ENCODE measurements around the gene LYL1. TPM values are rescaled to one million over a fixed set of nuclear protein-coding genes. Genes with fewer than 3 reads are reported as not detected.

LYL1 gene
- total RNA-seq, 1 experiment from 2014 or later, result 0.34 TPM

- DNase-seq (ENCODE audit: low read depth), result no peak
Observed at GRCh38 chr19:13129384-13129783, 26.7 kb upstream of the LYL1 start.

DNA sequence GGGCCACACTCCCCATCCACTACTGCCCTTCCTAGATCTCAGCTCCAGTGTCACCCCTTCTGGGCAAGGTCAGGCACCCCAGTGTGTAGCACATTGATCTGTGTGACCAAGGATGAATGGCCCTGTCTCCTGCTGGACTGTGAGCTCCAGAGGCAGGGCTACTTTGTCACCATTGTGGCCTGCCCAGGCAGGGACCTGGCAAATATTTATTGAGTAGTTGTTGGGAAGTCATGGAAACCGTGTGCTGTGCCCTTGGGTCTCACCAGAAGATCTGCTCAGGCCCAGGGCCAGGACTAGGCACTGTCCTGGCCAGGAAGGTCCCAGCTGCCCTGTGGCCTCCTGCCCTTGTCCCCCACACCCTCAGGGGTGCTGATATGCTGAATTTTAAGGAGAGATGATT is 25.9 kb upstream of the LYL1 start:
- no peak for DNase-seq (ENCODE audit: low read depth)

- DNase-seq (ENCODE audit: low read depth), result no peak
Observed at GRCh38 chr19:13127811-13128575, 25.3 kb upstream of the LYL1 start.

- no peak for DNase-seq (ENCODE audit: low read depth)
Observed at GRCh38 chr19:13127051-13127450, 24.4 kb upstream of the LYL1 start.

DNA sequence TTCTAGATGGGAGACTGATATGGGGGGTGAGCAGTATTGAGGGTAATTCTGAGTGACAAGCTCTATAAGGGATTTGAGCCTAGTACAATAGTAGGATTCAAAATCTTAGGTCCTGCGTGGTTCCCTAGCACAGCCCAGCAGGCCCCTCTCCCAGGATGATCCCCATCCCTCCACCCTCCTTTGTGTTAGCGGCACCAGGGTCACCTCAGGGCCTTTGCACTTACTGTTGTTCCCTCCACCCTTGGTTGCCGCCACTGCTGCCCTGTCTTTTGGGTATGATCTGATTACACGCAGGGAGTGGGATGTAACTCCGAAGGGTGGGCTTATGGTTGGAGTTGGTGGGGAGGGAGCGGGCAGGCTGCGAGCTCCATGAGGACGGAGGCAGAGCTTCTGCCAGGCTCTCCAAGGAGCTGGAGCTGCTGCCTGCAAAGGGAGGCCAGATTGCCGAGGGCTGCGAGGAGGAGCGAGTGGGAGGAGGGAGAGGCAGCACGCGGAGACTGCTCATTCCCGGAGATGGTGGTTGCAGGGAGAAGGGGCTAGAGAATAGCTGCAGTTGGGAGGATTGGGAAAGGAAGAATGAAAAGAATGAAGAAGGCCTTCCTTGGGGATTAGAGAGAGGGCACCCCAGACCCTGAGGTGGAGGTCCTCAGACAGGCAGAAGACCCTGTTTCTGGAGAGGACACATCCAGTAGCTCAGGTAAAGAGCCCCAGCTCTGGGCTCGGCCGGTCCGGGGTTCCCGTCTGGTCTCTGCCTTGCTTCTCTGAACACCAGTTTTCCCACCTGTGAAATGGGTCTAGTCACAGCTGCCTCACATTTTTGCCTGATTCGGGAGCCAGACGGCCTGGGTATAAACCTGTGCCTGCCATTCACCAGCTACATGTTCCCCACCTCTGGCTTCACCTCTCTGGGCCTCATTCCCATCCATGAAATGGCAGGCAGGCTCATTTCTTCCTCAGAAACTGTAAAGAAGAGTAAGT is 20.6 kb upstream of the LYL1 start:
- no peak for DNase-seq (ENCODE audit: low read depth)

DNA sequence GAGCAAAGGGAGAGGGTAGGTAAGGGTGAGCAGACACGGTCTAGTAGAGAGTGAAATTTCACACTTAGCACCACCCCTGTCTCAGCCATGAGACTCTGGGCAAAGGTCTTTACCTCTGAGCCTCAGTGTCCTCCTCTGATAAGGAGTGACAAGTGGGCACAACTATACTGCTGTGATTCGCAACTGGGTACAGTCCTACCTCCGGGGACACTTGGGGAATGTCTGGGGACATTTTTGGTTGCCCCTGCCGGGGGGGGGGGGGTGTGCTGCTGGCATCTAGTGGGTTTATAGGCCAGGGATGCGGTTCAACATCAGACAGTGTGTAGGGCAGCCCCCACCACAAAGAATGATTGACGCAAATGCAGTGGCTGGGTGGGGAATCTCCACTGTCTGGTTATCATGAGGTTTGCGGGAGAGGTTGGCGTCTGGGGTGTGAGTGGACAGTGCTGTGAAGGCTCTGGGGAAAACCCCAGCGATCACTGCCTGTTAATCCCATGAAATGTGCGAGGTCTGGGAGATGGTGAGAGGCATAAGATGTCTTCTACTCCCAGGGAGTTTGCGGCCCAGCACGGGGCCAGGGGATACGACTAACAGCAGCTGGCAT is 19.7 kb upstream of the LYL1 start:
- DNase-seq (ENCODE audit: low read depth), result no peak

DNA sequence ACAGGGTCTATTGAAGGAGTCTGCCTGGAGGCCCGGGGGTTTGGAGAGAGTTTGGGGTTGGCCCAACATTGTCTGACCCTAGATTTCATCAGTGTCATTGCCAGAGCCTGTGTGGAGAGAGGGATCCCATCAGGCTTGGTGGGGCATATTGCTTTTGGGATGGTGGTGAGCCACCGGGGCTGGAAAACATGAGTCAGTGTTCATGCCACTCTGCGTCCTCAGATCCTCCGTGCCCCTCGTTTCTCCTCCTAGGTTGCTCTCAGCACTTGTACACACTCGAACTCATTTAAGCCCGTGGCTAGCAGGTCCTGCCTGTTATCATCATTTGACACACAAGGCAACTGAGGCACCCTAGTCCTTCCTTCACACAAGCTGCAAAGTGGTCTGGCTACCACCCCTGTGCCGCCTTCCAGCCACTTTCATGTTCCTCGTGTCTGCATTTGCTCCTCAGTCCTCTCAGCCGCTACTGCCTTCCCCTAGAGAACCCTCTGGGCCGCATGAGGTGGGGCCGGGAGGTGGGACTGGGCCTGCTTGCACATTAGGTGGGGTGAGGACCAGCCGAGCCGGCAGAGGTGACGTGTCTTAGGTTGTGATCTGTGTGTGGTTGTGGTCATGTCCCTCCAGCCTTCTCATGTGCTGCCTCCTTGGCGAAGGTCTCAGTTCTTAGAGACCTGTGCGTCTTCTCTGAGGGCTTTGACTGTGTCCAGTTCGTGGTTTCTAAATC is 19.1 kb upstream of the LYL1 start:
- no peak for DNase-seq (ENCODE audit: low read depth)

- DNase-seq (ENCODE audit: low read depth), result no peak
Observed at GRCh38 chr19:13120817-13121216, 18.2 kb upstream of the LYL1 start.

- DNase-seq (ENCODE audit: low read depth), result no peak
Observed at GRCh38 chr19:13120031-13120430, 17.4 kb upstream of the LYL1 start.

GRCh38 chr19:13119627-13120026 is 17.0 kb upstream of the LYL1 start:
- DNase-seq (ENCODE audit: low read depth), result no peak

DNA sequence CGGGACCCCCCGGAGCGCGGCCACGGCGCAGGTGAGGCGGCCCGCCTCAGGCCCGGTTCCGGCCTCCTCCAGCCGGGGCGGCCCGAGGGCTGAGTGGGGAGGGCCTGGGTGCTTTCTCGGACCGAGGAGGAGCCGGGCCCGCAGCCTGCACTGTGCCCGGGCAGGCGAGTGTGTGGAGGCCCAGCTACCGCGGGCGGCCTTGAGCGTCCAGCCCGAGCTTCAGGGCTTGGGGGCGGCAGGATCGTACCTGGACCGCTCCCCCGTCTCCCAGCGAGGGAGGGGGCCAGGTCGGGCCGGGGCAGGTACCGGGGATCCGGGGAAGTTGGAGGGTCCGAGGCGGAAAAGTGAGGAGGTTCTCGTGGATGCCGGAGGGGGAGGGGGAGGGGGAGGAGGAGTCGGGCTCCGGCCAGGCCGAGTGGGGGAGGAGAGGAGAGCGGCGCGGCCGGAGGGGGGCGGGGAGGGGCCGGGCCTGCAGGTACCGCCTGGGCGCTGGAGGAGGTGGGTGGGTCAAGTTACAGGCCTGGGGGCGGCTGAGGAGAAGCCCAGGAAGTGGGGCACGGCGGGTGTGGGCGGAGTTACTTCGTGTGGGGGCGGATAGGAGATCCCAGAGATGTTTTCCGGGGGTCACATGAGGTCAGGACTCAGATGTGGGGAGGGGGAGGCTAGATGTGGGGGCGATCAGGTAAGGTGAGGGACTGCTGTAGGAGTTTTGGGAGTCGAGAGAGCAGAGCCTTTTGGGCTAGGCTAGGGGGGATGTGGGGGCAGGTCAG is 16.0 kb upstream of the LYL1 start:
- DNase-seq (ENCODE audit: low read depth), result peak; percentile 74

- peak; percentile 97 for DNase-seq (ENCODE audit: low read depth)
Observed at GRCh38 chr19:13117772-13118423, 15.2 kb upstream of the LYL1 start, which contains the start of gene NACC1. TSS of gene NACC1 (plus strand) at chr19:13118264. CDS start at chr19:13135208, 16,944 bp downstream.

- DNase-seq (ENCODE audit: low read depth), result no peak
Observed at GRCh38 chr19:13117176-13117771, 14.6 kb upstream of the LYL1 start.

DNA sequence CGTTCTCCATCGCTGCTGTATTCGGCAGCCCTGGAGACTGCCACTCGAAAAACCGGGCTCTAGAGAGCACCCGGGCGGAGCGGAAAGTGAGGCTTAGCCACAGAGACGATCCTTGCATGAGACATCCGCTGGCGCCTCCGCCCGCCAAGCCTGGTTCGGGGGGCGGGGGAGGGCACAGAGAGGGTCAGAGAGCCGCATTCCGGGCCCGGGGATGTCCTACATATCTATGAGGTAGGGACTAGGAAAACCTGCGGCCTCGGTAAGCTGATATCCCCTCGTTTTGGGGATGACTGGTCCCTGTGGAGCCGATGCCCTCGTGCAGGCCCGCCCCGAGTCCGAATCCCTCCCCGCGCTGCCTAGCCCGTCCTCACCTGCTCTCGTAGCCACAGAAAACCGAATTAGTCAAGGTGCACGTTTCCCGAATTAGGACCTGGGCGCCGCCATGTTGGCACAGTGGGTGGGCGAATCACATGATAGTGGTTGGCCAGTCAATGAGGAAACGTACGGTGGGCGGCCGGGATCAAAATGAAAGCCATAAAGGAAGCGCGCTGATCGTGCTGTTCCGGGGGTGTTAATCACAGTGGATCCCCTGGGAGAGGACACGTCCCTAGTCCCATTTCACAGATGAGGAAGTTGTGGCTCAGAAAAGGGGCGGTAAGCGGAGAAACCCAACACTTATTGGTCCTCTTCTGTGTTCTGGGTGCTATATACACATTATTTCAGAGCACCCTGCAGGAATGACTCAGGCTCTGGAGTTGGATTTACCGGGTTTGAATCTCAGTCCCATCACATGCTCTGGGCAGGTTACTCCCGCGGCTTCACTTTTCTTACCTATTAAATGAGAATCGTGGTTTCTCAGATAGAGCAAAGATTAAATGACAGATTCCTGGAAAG is 13.9 kb upstream of the LYL1 start, which contains the start of gene TRMT1:
TRMT1 (minus strand) TSS at position 459 of the 894 bp plus-strand sequence; CDS start at position 118, 341 bp downstream.
- peak; percentile 95 for DNase-seq (ENCODE audit: low read depth)

- DNase-seq (ENCODE audit: low read depth), result no peak
Observed at GRCh38 chr19:13115936-13116281, 13.3 kb upstream of the LYL1 start.

DNA sequence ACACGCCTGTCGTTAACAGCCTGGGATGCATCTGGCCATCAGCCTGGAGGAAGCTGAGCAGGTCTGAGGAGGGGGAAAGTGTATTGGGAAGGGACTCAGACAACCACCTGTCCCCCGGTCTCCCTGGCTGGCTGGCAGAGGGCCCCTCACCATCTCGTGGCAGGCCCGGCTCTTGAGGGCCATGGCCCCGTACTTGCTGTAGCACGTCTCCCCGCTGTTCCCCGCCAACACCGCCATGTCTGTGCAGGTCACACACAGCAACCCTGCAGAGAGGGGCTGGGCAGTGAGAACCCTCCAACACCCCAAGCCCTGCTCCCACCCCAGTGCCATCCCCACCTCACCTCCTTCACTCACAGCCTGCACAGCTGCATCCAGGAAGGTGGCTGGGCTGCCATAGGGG is 9.9 kb upstream of the LYL1 start:
- DNase-seq (ENCODE audit: low read depth), result no peak

DNA sequence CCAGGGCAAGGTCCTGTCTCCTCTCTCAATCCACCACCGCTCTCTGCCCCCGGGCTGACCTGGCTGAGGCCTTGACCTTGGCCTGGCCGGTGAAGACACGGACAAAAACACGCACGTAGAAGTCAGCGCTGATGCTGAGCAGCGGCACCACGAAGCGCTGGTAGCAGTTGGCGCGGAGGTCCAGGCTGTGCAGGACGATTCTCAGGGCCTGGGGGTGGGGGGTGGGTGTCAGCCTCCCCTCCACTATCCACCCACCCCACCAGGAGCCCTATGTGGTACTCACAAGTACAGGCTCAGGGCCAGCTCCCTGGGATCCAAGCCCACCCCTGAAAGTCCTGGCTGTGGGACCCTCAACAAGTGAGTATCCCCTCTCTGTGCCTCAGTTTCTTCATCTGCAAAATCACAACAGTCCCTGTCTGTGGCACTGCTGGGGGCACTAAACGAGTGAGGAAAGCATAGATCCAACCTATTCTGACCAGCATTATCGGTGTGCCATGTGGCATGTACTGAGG is 7.5 kb upstream of the LYL1 start:
- DNase-seq (ENCODE audit: low read depth), result no peak

DNA sequence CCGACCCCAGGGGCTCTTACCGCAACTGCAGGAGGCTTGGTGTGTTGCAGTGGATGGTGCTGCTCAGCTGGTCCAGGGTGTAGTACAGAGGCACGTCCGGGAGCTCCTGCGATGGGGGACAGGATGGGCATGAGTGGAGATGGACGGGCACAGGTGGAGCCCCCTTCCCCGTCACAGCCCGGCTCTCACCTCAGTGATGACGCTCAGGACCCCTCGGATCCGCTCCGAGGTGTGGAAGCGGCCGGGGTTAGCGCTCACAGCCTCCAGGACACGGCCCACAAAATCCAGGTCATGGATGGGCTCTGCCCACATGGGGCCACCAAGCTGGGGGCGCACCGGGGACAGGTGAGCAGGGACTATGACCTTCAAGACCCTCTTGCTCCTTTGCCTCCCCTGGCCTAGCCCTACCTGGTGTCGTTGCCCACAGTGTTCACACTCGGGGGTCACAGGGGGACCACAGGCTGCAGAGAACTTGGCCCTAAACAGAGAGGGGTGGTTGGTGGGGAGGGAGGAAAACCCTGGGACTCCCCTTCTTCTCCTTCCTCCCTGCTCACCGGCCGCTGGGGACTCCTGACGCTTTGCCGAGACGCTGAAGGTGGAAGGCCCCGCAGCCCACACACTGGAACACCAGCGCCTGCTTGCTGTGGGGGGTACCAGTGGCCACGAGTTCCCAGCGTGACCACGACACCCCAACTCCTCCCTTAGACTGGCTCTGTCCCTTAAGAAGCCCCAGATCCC is 6.9 kb upstream of the LYL1 start:
- DNase-seq (ENCODE audit: low read depth), result no peak
